ENCODE data around the gene SDHAF4.
"Not testable (repeated sequence)": the region's sequence is repeated elsewhere in the genome, so short reads cannot be mapped to it uniquely, and the experiment has no call there.

SDHAF4 gene

GRCh38 chr6:70599187-70599586 is 32.5 kb downstream of the SDHAF4 start:
- ATAC-seq (ENCODE audit: low read depth) (no peak), DNase-seq (ENCODE audit: low spot score) (no peak)
- Histone ChIP-seq H3K4me3 (ENCODE audit: severe bottlenecking) (no peak overlapping the region), H3K9me3 (ENCODE audit: severe bottlenecking) (no peaks in the 10 kb centered on the region), H3K4me1 (ENCODE audit: insufficient read depth, poor library complexity, severe bottlenecking) (no peaks in the 10 kb centered on the region), H3K36me3 (ENCODE audit: low read depth) (no peaks in the 10 kb centered on the region), H3K27me3 (ENCODE audit: insufficient read depth, poor library complexity, severe bottlenecking) (no peaks in the 10 kb centered on the region), H3K27ac (ENCODE audit: poor library complexity, severe bottlenecking) (no peak overlapping the region)
- no peak for TF ChIP-seq CTCF (IDR thresholded peaks at IDR 0.05; ENCODE audit: poor library complexity, severe bottlenecking)

- Histone ChIP-seq H3K36me3 (ENCODE audit: low read depth) (no peaks in the 10 kb centered on the region), H3K27ac (ENCODE audit: poor library complexity, severe bottlenecking) (no peak overlapping the region), H3K4me1 (ENCODE audit: insufficient read depth, poor library complexity, severe bottlenecking) (no peaks in the 10 kb centered on the region), H3K4me3 (ENCODE audit: severe bottlenecking) (no peak overlapping the region), H3K9me3 (ENCODE audit: severe bottlenecking) (no peaks in the 10 kb centered on the region), H3K27me3 (ENCODE audit: insufficient read depth, poor library complexity, severe bottlenecking) (no peaks in the 10 kb centered on the region)
- DNase-seq (ENCODE audit: low spot score) (no peak), ATAC-seq (ENCODE audit: low read depth) (no peak)
- TF ChIP-seq CTCF (IDR thresholded peaks at IDR 0.05; ENCODE audit: poor library complexity, severe bottlenecking), result no peak
Observed at GRCh38 chr6:70601014-70601413, 34.3 kb downstream of the SDHAF4 start.

GRCh38 chr6:70604254-70604653 is 37.5 kb downstream of the SDHAF4 start:
- Histone ChIP-seq H3K9me3 (ENCODE audit: severe bottlenecking) (no peaks in the 10 kb centered on the region), H3K27ac (ENCODE audit: poor library complexity, severe bottlenecking) (no peak overlapping the region), H3K4me3 (ENCODE audit: severe bottlenecking) (no peak overlapping the region), H3K36me3 (ENCODE audit: low read depth) (no peaks in the 10 kb centered on the region), H3K4me1 (ENCODE audit: insufficient read depth, poor library complexity, severe bottlenecking) (no peaks in the 10 kb centered on the region), H3K27me3 (ENCODE audit: insufficient read depth, poor library complexity, severe bottlenecking) (no peaks in the 10 kb centered on the region)
- TF ChIP-seq CTCF (IDR thresholded peaks at IDR 0.05; ENCODE audit: poor library complexity, severe bottlenecking), result no peak
- ATAC-seq (ENCODE audit: low read depth) (no peak), DNase-seq (ENCODE audit: low spot score) (no peak)

- not testable (repeated sequence) for H3K4me3 ChIP-seq (ENCODE audit: severe bottlenecking); H3K36me3 ChIP-seq (ENCODE audit: low read depth); H3K27ac ChIP-seq (ENCODE audit: poor library complexity, severe bottlenecking); H3K9me3 ChIP-seq (ENCODE audit: severe bottlenecking); DNase-seq (ENCODE audit: low spot score); H3K27me3 ChIP-seq (ENCODE audit: insufficient read depth, poor library complexity, severe bottlenecking); ATAC-seq (ENCODE audit: low read depth); H3K4me1 ChIP-seq (ENCODE audit: insufficient read depth, poor library complexity, severe bottlenecking)
Observed at GRCh38 chr6:70607371-70607770, 40.6 kb downstream of the SDHAF4 start.

- H3K27me3 ChIP-seq (ENCODE audit: insufficient read depth, poor library complexity, severe bottlenecking); DNase-seq (ENCODE audit: low spot score); H3K9me3 ChIP-seq (ENCODE audit: severe bottlenecking); ATAC-seq (ENCODE audit: low read depth); H3K4me1 ChIP-seq (ENCODE audit: insufficient read depth, poor library complexity, severe bottlenecking); H3K36me3 ChIP-seq (ENCODE audit: low read depth); H3K27ac ChIP-seq (ENCODE audit: poor library complexity, severe bottlenecking); H3K4me3 ChIP-seq (ENCODE audit: severe bottlenecking): not testable (repeated sequence)
Observed at GRCh38 chr6:70609181-70609580, 42.5 kb downstream of the SDHAF4 start.

GRCh38 chr6:70616728-70617260 is 50.1 kb downstream of the SDHAF4 start:
- Histone ChIP-seq H3K36me3 (ENCODE audit: low read depth) (no peaks in the 10 kb centered on the region), H3K27me3 (ENCODE audit: insufficient read depth, poor library complexity, severe bottlenecking) (no peaks in the 10 kb centered on the region), H3K27ac (ENCODE audit: poor library complexity, severe bottlenecking) (no peak overlapping the region), H3K9me3 (ENCODE audit: severe bottlenecking) (no peaks in the 10 kb centered on the region), H3K4me1 (ENCODE audit: insufficient read depth, poor library complexity, severe bottlenecking) (no peaks in the 10 kb centered on the region), H3K4me3 (ENCODE audit: severe bottlenecking) (no peak overlapping the region)
- ATAC-seq (ENCODE audit: low read depth), result no peak
- DNase-seq (ENCODE audit: low spot score), result no peak
- TF ChIP-seq CTCF (IDR thresholded peaks at IDR 0.05; ENCODE audit: poor library complexity, severe bottlenecking), result no peak
